K562 (cell line): Measurements from ENCODE around the gene FLT1. TPM values are rescaled to one million over a fixed set of nuclear protein-coding genes. Genes with fewer than 3 reads are reported as not detected.

Source experiments
- ATAC-seq: fragments of 200-7000 bp; cut with Tn5 transposase; 3 replicates; pipeline ENCODE4 v1.9.1; 2020; ENCODE audit warnings: moderate library complexity
- BruUV-seq: library from RNA; stranded (reverse); fragments of 400-500 nt; replicated peaks from 2 replicates; lab custom pipeline; 2021; lab: Mats Ljungman, UMichigan
- CTCF ChIA-PET: fragments of 300-600 bp; formaldehyde crosslinking; extraction: SDS; loops from one replicate; lab custom pipeline; 2021; ENCODE audit warnings: low intra/inter-chr PET ratio; lab: Yijun Ruan, JAX
- POLR2A ChIA-PET: fragments of 300-600, 350-650 bp; sonication (Branson Sonifier 250); formaldehyde crosslinking; extraction: SDS; loops from one replicate; lab custom pipeline; 2021; ENCODE audit warnings: antibody characterized with exemption, inconsistent platforms; lab: Yijun Ruan, JAX
- DNase-seq, 4 experiments: peaks; one replicate each; pipeline versions ENCODE4 v3.0.0 to v3.0.0-alpha.2; 2011 to 2018; ENCODE audit warnings: low spot score in 3 of 4, mixed read lengths in 3 of 4; ENCODE audit errors: extremely low read depth in 1 of 4
- FAIRE-seq: peaks from 2 replicates; lab custom pipeline; 2011; peaks lifted over from hg19 to GRCh38; lab: Jason Lieb, UNC
- H2AFZ ChIP-seq: 2 replicates; pipeline ENCODE4 v1.6.0; 2011; ENCODE audit warnings: low read depth, low read length, control low read depth, inconsistent platforms
- H3K27ac ChIP-seq: fragments of 200-600 bp; 3 replicates; pipeline ENCODE4 v1.8.0; 2011; ENCODE audit warnings: low read depth, mild to moderate bottlenecking, control low read depth, inconsistent platforms, low read length, moderate library complexity, mixed read lengths; ENCODE audit errors: extremely low read depth
- H3K27me3 ChIP-seq, 2 experiments: fragments of 300-600 bp in 1 of 2; 2 replicates in 1 of 2; 3 replicates in 1 of 2; pipeline versions ENCODE4 v1.6.0 to v1.8.0; 2011; ENCODE audit warnings: inconsistent platforms in 2 of 2, low read length in 2 of 2, mild to moderate bottlenecking in 1 of 2, mixed read lengths in 1 of 2, moderate library complexity in 1 of 2; ENCODE audit not compliant: control insufficient read depth in 2 of 2, insufficient read depth in 2 of 2
- H3K36me3 ChIP-seq: fragments of 300-600 bp; 3 replicates; pipeline ENCODE4 v1.8.0; 2011; ENCODE audit warnings: mild to moderate bottlenecking, low read length, inconsistent platforms; ENCODE audit not compliant: control insufficient read depth, insufficient read depth
- H3K4me1 ChIP-seq, 2 experiments: fragments of 200-600 bp in 1 of 2; replicated peaks in 1 of 2; 2 replicates in 1 of 2; 3 replicates in 1 of 2; pipeline versions ENCODE4 v1.5.1 to v1.8.0; 2011; ENCODE audit warnings: inconsistent platforms in 2 of 2, low read length in 2 of 2, mild to moderate bottlenecking in 1 of 2, mixed read lengths in 1 of 2, moderate library complexity in 1 of 2; ENCODE audit not compliant: control insufficient read depth in 2 of 2, insufficient read depth in 2 of 2
- H3K4me2 ChIP-seq: 2 replicates; pipeline ENCODE4 v1.6.1; 2011; ENCODE audit warnings: low read length, control low read depth, inconsistent platforms, mixed read lengths; ENCODE audit not compliant: insufficient read depth
- H3K4me3 ChIP-seq: fragments of 200-600 bp; sonication (generic), shearing (Covaris generic); 2 replicates; pipeline ENCODE4 v1.5.1; 2016; ENCODE audit warnings: control low read depth, inconsistent platforms
- H3K79me2 ChIP-seq: fragments of 200-600 bp; 3 replicates; pipeline ENCODE4 v1.8.0; 2011; ENCODE audit warnings: low read length, inconsistent platforms; ENCODE audit not compliant: control insufficient read depth, insufficient read depth
- H3K9ac ChIP-seq, 2 experiments: 2 replicates each; pipeline versions ENCODE4 v1.6.0 to v1.6.1; 2011; ENCODE audit warnings: low read depth in 2 of 2, low read length in 2 of 2, control low read depth in 1 of 2, inconsistent platforms in 1 of 2, mild to moderate bottlenecking in 1 of 2, mixed read lengths in 1 of 2; ENCODE audit not compliant: insufficient read depth in 1 of 2
- H3K9me1 ChIP-seq: one replicate; pipeline ENCODE4 v1.6.0; 2011; ENCODE audit warnings: inconsistent platforms, mild to moderate bottlenecking, low read length, moderate library complexity; ENCODE audit not compliant: control insufficient read depth, insufficient read depth
- H3K9me3 ChIP-seq: replicated peaks from 2 replicates; pipeline ENCODE4 v1.5.1; 2011; ENCODE audit warnings: low read depth, low read length, inconsistent platforms; ENCODE audit not compliant: control insufficient read depth, insufficient read depth
- H4K20me1 ChIP-seq: replicated peaks from 2 replicates; pipeline ENCODE4 v1.6.1; 2011; ENCODE audit warnings: low read length, inconsistent platforms, mixed read lengths; ENCODE audit not compliant: control insufficient read depth, insufficient read depth
- ATF1 ChIP-seq, 2 experiments: fragments of 450-650 bp in 1 of 2; IDR thresholded peaks; 2 replicates each; pipeline ENCODE4 v1.6.1; 2016; ENCODE audit warnings: missing compliant biosample characterization in 1 of 2, missing genetic modification characterization in 1 of 2
- ATF3 ChIP-seq, 2 experiments: fragments of 450-650 bp in 1 of 2; sonication (generic) in 1 of 2; formaldehyde crosslinking in 1 of 2; IDR thresholded peaks in 1 of 2; conservative IDR thresholded peaks in 1 of 2; 2 replicates each; pipeline versions ENCODE4 v1.6.1 to v1.8.1; 2016 to 2023; ENCODE audit warnings: mild to moderate bottlenecking in 2 of 2, moderate library complexity in 2 of 2, inconsistent platforms in 1 of 2, missing genetic modification reagents in 1 of 2
- CREM ChIP-seq: IDR thresholded peaks from 2 replicates; pipeline ENCODE4 v1.6.1; 2014; ENCODE audit warnings: antibody characterized with exemption, low read depth
- ZNF384 ChIP-seq: IDR thresholded peaks from 2 replicates; pipeline ENCODE4 v1.6.1; 2012; ENCODE audit warnings: low read depth, low read length, improper control_type of control experiment
- WGBS: fragments of 100-300 bp; shearing (Covaris generic); methylation state at CpG from one replicate; pipeline ENCODE4 v1.1.6; 2016; ENCODE audit warnings: low coverage, mixed read lengths; ENCODE audit not compliant: insufficient coverage; ENCODE audit errors: missing lambda C conversion rate; 5-methylcytosine and 5-hydroxymethylcytosine counted together
- in situ Hi-C: fragments of 300-500 bp; cut with MboI; formaldehyde crosslinking; loops from 4 replicates; pipeline ENCODE4 v1.15.0; 2018; ENCODE audit warnings: inconsistent platforms, mixed read lengths
- intact Hi-C: fragments of 100-400 bp; cut with micrococcal nuclease; formaldehyde crosslinking; loops from 2 replicates; pipeline ENCODE4 v1.14.2; 2022
- polyA plus RNA-seq, 8 experiments: library from polyadenylated mRNA; depleted of rRNA in 4 of 8; stranded (reverse) in 5 of 8; unstranded in 3 of 8; fragments of >200 nt; fragmentation: Nextera tagmentation in 2 of 8; fragmentation: Illumina TruSeq in 1 of 8; extraction: Ambion mirVana in 2 of 8; extraction: Trizol in 1 of 8; gene quantifications; 2 replicates each; pipeline versions ENCODE4 v1.2.1 to v1.2.3, GENCODE V29; 2011 to 2014; ENCODE audit warnings: inconsistent platforms in 1 of 8, missing spikeins in 1 of 8
- total RNA-seq, 7 experiments: library from RNA; depleted of rRNA in 6 of 7; stranded (reverse); fragments of >200 nt in 6 of 7; fragmentation: Illumina TruSeq in 2 of 7; extraction: Trizol in 2 of 7; gene quantifications; 2 replicates each; pipeline versions ENCODE4 v1.2.1 to v1.2.3, GENCODE V29; 2011 to 2021; ENCODE audit warnings: low replicate concordance in 1 of 7

Gene FLT1
- total and polyA plus RNA-seq, 9 of the 15 experiments (the other 6 are each of a cell fraction or from before 2014, with no cell fraction given), result 0.01 to 2.0 (median 0.22) TPM

GRCh38 chr13:28477709-28477973, 17.3 kb downstream of the FLT1 start:
- in situ Hi-C loops, result no loop called here
- H4K20me1 ChIP-seq, result no peaks in the 10 kb centered on the region
- H3K9me3 ChIP-seq, result no peaks in the 10 kb centered on the region
- no peaks in the 10 kb centered on the region for H3K9me1 ChIP-seq
- no TSS peak for BruUV-seq
- intact Hi-C loops, result no loop called here
- CTCF ChIA-PET, result no interaction called here
- TF ChIP-seq ZNF384 (no peak), ATF3 (IDR thresholded peaks at IDR 0.05) (0 out of 2 replicates have a peak, but pooled peaks have one; percentile 27), ATF3 (CRISPR knock-in tag; conservative IDR thresholded peaks at IDR 0.05) (no peak), ATF1 (CRISPR knock-in tag; IDR thresholded peaks at IDR 0.05) (no peak), ATF1 (tag; IDR thresholded peaks at IDR 0.05) (peak; percentile 70), CREM (peak; percentile 28; the same call in 1 of the 2 replicates)
- peaks cover 0 to 20% of the 10 kb centered on the region in 2 experiments; a peak in 3 of 5 replicates for H3K4me1 ChIP-seq
- ATAC-seq (no peak), FAIRE-seq (no peak), DNase-seq (peak in 1 of 4 experiments; percentile 16)
- H3K4me2 ChIP-seq, result peak overlapping the region; percentile 0; the same call in 1 of the 2 replicates
- WGBS, result 12% methylated on average over 3 of the region's 3 CpGs
- H2AFZ ChIP-seq, result peak overlapping the region; percentile 27; the same call in 1 of the 2 replicates
- no peak overlapping the region for H3K4me3 ChIP-seq
- H3K79me2 ChIP-seq, result no peaks in the 10 kb centered on the region
- H3K27me3 ChIP-seq, result no peaks in the 10 kb centered on the region
- POLR2A ChIA-PET, result no interaction called here
- no peaks in the 10 kb centered on the region for H3K36me3 ChIP-seq
- H3K27ac ChIP-seq, result no peak overlapping the region
- no peak overlapping the region for H3K9ac ChIP-seq
